ENCODE data around the gene GAK.

Gene GAK

GRCh38 chr4:845233-845835, 86.8 kb downstream of the GAK start:
- Mint-ChIP-seq H3K4me1 (ENCODE audit: low read depth) (no peaks in the 10 kb centered on the region), H3K27me3 (no peaks in the 10 kb centered on the region), H3K27ac (no peak overlapping the region), H3K4me3 (no peak overlapping the region), H3K9me3 (no peaks in the 10 kb centered on the region), H3K36me3 (ENCODE audit: low read depth) (peaks cover 24% of the 10 kb centered on the region)

- peaks cover 5% of the 10 kb centered on the region for H3K4me1 Mint-ChIP-seq (ENCODE audit: low read depth)
- H3K27me3 Mint-ChIP-seq = no peaks in the 10 kb centered on the region
- no peaks in the 10 kb centered on the region for H3K9me3 Mint-ChIP-seq
- no peak overlapping the region for H3K27ac Mint-ChIP-seq
- peaks cover 28% of the 10 kb centered on the region for H3K36me3 Mint-ChIP-seq (ENCODE audit: low read depth)
- no peak overlapping the region for H3K4me3 Mint-ChIP-seq
Observed at GRCh38 chr4:844752-845232, 87.3 kb downstream of the GAK start.

- Mint-ChIP-seq H3K4me3 (no peak overlapping the region), H3K36me3 (ENCODE audit: low read depth) (peaks cover 26% of the 10 kb centered on the region), H3K27me3 (no peaks in the 10 kb centered on the region), H3K27ac (peak overlapping the region; percentile 27), H3K4me1 (ENCODE audit: low read depth) (peaks cover 8% of the 10 kb centered on the region), H3K9me3 (peaks cover 5% of the 10 kb centered on the region)
Observed at GRCh38 chr4:839675-840443, 92.3 kb downstream of the GAK start.

- peaks cover 5% of the 10 kb centered on the region for H3K9me3 Mint-ChIP-seq
- no peaks in the 10 kb centered on the region for H3K27me3 Mint-ChIP-seq
- H3K4me1 Mint-ChIP-seq (ENCODE audit: low read depth) = peaks cover 13% of the 10 kb centered on the region
- no peak overlapping the region for H3K27ac Mint-ChIP-seq
- H3K4me3 Mint-ChIP-seq = no peak overlapping the region
- H3K36me3 Mint-ChIP-seq (ENCODE audit: low read depth) = peaks cover 21% of the 10 kb centered on the region
Observed at GRCh38 chr4:837772-838171, 94.3 kb downstream of the GAK start.

- Mint-ChIP-seq H3K9me3 (peaks cover 5% of the 10 kb centered on the region), H3K27me3 (no peaks in the 10 kb centered on the region), H3K27ac (no peak overlapping the region), H3K4me1 (ENCODE audit: low read depth) (peaks cover 13% of the 10 kb centered on the region), H3K4me3 (no peak overlapping the region), H3K36me3 (ENCODE audit: low read depth) (peaks cover 14% of the 10 kb centered on the region)
Observed at GRCh38 chr4:836750-837301, 95.3 kb downstream of the GAK start.

- no peaks in the 10 kb centered on the region for H3K27me3 Mint-ChIP-seq
- H3K9me3 Mint-ChIP-seq = peaks cover 5% of the 10 kb centered on the region
- H3K27ac Mint-ChIP-seq = no peak overlapping the region
- H3K36me3 Mint-ChIP-seq (ENCODE audit: low read depth) = peaks cover 10% of the 10 kb centered on the region
- no peak overlapping the region for H3K4me3 Mint-ChIP-seq
- peaks cover 13% of the 10 kb centered on the region for H3K4me1 Mint-ChIP-seq (ENCODE audit: low read depth)
Observed at GRCh38 chr4:836003-836511, 96.1 kb downstream of the GAK start.

GRCh38 chr4:835148-836002, 96.7 kb downstream of the GAK start:
- H3K9me3 Mint-ChIP-seq = peaks cover 5% of the 10 kb centered on the region
- H3K4me1 Mint-ChIP-seq (ENCODE audit: low read depth) = peaks cover 13% of the 10 kb centered on the region
- no peak overlapping the region for H3K4me3 Mint-ChIP-seq
- peaks cover 6% of the 10 kb centered on the region for H3K36me3 Mint-ChIP-seq (ENCODE audit: low read depth)
- H3K27ac Mint-ChIP-seq = no peak overlapping the region
- no peaks in the 10 kb centered on the region for H3K27me3 Mint-ChIP-seq

- H3K36me3 Mint-ChIP-seq (ENCODE audit: low read depth) = no peaks in the 10 kb centered on the region
- H3K4me1 Mint-ChIP-seq (ENCODE audit: low read depth) = peaks cover 6% of the 10 kb centered on the region
- H3K27me3 Mint-ChIP-seq = no peaks in the 10 kb centered on the region
- H3K9me3 Mint-ChIP-seq = peaks cover 5% of the 10 kb centered on the region
- H3K27ac Mint-ChIP-seq = no peak overlapping the region
- no peak overlapping the region for H3K4me3 Mint-ChIP-seq
Observed at GRCh38 chr4:834368-835147, 97.6 kb downstream of the GAK start.

- no peaks in the 10 kb centered on the region for H3K36me3 Mint-ChIP-seq (ENCODE audit: low read depth)
- peaks cover 4% of the 10 kb centered on the region for H3K4me1 Mint-ChIP-seq (ENCODE audit: low read depth)
- no peak overlapping the region for H3K4me3 Mint-ChIP-seq
- peaks cover 5% of the 10 kb centered on the region for H3K9me3 Mint-ChIP-seq
- peaks cover under 1% of the 10 kb centered on the region for H3K27me3 Mint-ChIP-seq
- no peak overlapping the region for H3K27ac Mint-ChIP-seq
Observed at GRCh38 chr4:833731-834367, 98.3 kb downstream of the GAK start.

GRCh38 chr4:833156-833555, 99.0 kb downstream of the GAK start:
- H3K4me3 Mint-ChIP-seq = no peak overlapping the region
- peaks cover 4% of the 10 kb centered on the region for H3K4me1 Mint-ChIP-seq (ENCODE audit: low read depth)
- H3K27ac Mint-ChIP-seq = no peak overlapping the region

GRCh38 chr4:832536-832935, 99.6 kb downstream of the GAK start:
- Mint-ChIP-seq H3K36me3 (ENCODE audit: low read depth) (no peaks in the 10 kb centered on the region), H3K9me3 (no peaks in the 10 kb centered on the region), H3K27me3 (peaks cover 14% of the 10 kb centered on the region), H3K4me1 (ENCODE audit: low read depth) (peaks cover 4% of the 10 kb centered on the region), H3K4me3 (no peak overlapping the region), H3K27ac (no peak overlapping the region)

More at GRCh38 chr4:833156-833555, 99.0 kb downstream of the GAK start:
- Mint-ChIP-seq H3K9me3 (peaks cover 5% of the 10 kb centered on the region), H3K27me3 (peaks cover 7% of the 10 kb centered on the region), H3K36me3 (ENCODE audit: low read depth) (no peaks in the 10 kb centered on the region)

GRCh38 chr4:832108-832507, 100.0 kb downstream of the GAK start:
- H3K9me3 Mint-ChIP-seq = no peaks in the 10 kb centered on the region
- H3K27ac Mint-ChIP-seq = no peak overlapping the region
- no peak overlapping the region for H3K4me3 Mint-ChIP-seq
- peaks cover 16% of the 10 kb centered on the region for H3K27me3 Mint-ChIP-seq
- H3K4me1 Mint-ChIP-seq (ENCODE audit: low read depth) = peaks cover 4% of the 10 kb centered on the region
- no peaks in the 10 kb centered on the region for H3K36me3 Mint-ChIP-seq (ENCODE audit: low read depth)

GRCh38 chr4:831483-831805, 100.7 kb downstream of the GAK start:
- H3K27me3 Mint-ChIP-seq = peaks cover 16% of the 10 kb centered on the region

More at GRCh38 chr4:831483-831805, 100.7 kb downstream of the GAK start:
- Mint-ChIP-seq H3K4me1 (ENCODE audit: low read depth) (peaks cover 4% of the 10 kb centered on the region), H3K4me3 (no peak overlapping the region), H3K9me3 (no peaks in the 10 kb centered on the region), H3K36me3 (ENCODE audit: low read depth) (no peaks in the 10 kb centered on the region), H3K27ac (no peak overlapping the region)

Measured in stimulated activated naive CD8-positive, alpha-beta T cell treated with anti-CD3 and anti-CD28 coated beads, Interleukin-15, Interleukin-2, amounts not matched to agents 100 ng/mL and 50 ng/mL, for 24 hours (primary cell).